Middle frontal gyrus (tissue), 1 donor: ENCODE results near the gene ARPC2.

Source experiments
- DNase-seq: peaks from one replicate; pipeline ENCODE4 v3.0.0-alpha.2; 2015; ENCODE audit warnings: low spot score; ENCODE audit errors: extremely low spot score

The ARPC2 gene

DNA sequence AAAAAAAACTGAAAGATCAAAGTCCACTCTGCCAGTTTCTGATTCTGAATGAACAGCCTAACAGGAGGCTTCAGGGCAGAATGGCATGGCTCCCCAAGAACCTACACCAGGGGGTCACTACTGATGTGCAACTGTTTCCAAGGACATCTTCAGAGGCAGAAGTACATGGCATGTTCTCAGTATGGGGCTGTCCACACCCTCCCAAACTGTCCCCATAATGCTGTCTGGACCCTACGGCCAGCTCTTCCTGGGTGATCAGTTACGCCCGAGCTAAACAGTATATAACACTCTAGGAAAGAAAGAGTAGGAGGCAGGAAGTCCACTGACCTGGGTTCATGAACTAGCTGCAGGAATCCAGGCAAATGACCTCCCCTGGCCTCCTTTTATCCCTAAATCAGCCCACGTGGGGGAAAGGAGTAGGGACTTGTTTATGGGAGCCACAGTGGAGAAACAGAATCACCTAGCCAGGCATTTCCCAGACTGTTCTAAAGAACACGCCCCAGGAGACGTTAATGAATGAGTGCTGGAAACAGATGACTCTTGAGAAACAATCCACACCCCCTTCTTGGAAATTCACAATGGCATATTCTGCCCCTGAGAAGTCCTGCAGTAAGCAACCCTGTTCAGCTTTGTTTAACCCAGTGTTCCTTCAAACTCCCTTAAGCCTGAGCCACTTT, 72.8 kb downstream of the ARPC2 start:
- DNase-seq = no peak

DNA sequence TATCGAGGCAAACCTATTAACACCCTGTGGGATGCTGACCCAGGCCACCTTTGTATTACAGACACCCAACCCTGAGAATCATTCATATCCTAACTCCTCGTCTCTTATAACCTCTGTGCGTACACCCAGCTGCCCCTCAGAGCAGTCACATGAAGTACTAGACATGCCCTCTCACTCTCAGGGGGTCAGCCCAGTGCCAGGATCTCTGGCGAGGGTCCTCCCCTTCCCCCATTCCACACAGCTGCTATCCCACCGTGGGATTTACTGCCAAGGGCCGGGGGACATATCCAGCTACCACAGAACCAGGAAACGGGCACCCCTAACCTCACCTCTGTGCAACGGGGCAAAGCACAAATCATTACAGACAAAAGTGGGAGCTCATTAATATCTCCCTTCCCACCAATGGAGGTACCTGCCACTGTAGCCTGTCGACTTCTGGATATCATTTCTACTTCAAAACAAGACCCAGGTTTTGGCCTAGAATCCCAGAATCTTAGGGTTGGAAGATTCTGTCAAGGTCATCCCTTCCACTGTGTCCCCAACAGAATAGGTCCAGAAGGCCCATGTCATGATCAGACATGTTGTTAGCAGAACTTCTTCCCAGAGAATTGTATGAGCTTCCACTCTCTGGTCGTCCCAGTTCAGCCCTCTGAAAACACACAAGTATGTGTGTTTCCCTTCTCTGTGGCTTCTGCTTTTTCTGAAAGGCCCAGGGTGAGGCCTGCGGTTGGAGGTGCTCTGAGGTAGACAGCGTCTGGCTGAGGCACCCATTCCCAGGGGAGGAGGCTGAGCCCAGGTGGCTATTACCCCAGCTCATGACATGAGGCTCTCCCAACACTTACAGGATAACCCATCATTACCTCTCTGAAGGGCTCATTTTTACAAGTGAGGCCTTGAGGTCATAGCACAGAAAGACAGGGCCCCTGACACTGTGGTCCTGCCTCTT, 73.6 kb downstream of the ARPC2 start:
- no peak for DNase-seq

DNA sequence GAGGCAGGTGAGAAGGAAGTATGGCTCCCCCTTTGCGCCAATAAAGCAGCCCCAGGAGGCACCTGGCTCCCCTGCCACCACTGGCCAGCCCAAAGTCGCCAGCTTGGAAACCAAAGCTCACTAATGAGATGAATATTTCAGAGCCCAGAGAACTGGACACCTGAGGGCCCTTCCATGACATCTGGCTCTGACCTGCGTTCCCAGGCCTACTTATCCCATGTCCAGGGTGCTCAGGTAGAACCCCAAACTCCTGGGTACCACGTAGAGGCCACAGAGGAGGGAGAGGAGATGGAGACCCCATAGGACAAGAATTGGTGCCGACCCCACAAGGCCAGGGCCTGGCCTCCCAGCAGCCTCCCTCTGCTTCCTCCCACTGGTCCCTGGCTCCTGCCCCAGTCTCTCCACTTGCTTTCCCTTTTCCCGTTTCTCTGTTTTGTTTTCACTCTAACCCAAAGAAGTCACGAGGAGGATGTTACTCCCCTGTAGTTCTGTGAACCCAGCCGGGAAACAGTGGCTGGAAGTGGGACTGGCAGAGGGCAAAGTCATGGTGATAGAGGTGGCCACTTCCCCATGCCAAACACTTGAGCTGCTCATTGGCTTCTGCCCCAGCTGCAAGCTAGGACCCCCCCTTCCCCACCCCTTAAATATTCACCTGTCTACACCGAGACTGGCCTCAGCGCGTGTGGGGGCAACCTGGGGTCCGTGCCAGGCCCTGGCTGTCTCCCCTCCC, 74.5 kb downstream of the ARPC2 start:
- DNase-seq = no peak

DNA sequence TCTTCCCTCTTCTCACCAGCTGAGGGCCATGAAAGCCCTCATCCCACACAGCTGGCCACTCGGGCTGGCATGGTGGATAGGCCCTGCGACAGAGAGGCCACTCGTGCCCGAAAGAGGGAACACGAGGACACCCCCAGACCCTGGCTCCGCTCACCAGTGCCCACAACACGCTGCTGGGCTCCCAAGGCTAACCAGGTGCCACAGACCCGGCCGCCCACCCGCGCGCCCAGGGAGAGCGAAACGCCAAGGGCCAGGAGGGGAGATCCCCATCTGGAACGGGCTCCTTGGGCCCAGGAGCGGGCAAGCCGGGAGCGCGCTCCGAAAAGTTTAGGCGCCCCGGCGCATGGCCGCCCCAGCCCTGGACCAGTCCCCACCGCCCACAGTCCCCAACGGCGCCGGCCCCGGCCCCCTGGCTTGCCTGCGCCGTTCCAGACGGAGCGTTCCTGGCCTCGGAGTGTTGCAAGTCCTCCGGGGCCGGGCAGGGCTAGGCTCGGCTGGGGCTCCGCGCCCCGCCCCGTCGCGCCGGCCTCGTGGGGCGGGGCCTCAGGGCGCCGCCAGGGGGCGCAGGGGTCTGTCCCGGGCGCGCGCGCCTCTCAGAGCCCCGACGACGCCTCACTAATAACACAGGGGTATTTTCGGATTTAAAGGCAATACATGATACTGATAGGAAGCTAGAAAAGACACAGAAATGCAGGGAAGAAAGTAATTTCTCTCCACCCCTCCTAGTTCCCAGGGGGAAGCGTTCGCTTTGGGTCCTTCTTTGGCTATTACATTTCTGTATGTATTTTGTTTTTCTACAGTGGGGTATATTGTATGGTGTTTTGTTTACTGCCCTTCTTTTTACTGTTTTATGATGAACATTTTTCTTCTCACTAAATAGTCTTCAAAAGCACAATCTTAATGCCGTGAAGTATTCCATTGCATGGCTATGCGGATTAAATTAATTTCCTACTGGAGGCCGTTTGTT, 75.3 kb downstream of the ARPC2 start, which contains the start of gene TMBIM1:
TMBIM1 (minus strand) TSS at position 456 of the 967 bp plus-strand sequence. CDS start 10,362 bp downstream, outside the sequence.
- DNase-seq = no peak

DNA sequence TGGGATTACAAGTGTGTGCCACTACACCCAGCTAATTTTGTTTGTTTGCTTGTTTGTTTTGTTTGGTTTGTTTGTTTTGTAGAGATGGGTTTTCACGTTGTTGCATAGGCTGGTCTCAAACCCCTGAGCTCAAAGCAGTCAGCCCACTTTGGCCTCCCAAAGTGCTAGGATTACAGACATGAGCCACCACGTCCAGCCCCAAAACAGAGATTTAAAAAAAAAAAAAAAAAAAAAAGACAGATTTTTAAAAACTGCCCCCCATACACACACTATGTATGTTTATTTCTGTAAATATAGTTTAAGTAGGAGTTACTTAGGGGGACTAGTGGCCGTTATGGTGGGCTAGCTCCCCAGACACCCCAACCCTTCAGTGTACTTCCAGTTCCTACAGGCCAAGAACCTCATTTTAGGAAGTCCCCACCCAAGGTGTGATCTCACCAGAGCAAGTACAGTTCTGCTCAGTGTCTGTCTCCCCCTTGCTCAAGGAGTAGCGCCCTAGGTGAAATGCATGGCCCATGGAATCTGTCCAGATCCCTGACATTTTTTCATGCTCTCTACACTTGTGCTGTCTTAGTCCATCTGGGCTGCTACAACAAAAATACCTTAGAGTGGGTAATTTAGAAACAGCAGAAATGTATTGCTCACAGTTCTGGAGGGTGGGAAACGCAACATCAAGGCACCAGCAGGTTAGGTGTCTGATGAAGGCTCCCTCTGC, 76.9 kb downstream of the ARPC2 start:
- no peak for DNase-seq

DNA sequence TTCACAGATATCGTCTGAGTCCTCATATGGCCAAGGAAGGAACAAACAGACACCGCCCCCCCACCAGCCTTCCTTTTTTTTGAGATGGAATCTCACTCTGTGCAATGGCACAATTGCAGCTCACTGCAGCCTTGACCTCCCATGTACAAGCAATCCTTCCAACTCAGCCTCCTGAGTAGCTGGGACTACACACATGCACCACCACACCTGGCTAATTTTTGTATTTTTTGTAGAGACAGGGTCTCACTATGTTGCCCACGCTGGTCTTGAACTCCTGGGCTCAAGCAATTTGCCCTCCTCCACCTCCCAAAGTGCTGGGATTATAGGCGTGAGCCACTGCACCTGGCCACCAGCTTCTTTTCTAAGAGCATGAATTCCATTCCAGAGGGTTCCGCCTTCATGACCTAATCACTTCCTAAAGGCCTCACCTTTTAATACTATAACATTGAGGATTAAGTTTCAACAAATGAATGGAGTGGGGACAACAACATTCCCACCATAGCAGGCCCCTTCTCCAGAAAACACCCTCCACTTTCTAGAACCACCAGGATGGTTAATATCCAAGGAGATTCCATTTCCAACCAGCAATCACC, 77.5 kb downstream of the ARPC2 start:
- DNase-seq = no peak

DNA sequence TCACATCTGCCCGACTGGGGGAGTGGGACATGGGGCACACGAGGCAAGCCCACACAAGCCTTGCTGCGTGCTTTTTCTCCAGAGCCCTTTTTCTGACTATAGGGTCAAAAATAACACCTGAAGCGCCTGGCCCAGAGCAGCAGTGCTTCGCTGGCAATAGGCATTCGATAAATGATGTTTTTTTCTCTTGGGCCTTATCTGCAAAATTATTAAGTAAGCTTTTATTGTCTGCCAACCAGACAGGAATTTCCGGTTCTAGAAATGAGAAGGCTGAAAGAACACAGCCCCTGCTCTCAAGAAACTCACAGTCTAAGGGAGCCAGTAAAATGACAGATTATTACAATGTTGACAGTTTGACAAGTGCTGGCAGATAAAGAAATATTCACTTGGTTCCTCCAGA, 78.0 kb downstream of the ARPC2 start:
- DNase-seq = no peak

DNA sequence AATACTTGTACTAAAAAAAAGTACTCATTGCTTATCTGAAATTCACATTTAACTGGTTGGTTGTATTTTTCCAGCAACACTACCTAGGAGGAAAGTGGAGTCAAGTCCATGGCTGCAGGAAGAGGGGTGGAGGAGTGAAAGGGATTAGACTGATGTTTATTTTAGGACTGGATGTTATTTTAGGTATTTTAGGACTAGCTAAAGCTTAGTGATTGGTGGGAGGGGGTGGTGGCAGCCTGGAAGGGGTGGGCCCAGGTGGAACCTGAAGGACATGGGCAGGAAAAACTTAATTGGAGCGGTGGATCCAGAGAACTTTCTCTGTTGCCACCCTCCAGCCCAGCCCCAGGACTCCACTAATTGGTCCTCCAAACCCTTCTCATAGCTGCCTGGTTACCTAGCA, 79.2 kb downstream of the ARPC2 start:
- no peak for DNase-seq

DNA sequence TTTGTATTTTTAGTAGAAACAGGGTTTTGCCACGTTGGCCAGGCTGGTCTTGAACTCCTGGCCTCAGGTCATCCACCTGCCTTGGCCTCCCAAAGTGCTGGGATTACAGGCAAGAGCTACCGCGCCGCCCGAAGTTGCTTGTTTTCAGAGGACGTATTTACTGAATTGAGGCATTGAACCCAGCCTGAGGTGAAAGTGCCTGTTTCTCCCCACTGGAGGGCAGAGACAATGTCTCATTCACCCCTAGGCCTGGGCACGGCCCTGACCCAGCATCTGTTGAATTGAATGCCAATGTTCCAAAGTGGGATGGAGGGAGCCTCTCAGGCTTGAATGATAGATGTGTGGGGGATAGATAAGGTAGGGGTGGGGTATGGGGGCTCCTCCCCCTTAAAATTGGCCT, 79.9 kb downstream of the ARPC2 start:
- no peak for DNase-seq

DNA sequence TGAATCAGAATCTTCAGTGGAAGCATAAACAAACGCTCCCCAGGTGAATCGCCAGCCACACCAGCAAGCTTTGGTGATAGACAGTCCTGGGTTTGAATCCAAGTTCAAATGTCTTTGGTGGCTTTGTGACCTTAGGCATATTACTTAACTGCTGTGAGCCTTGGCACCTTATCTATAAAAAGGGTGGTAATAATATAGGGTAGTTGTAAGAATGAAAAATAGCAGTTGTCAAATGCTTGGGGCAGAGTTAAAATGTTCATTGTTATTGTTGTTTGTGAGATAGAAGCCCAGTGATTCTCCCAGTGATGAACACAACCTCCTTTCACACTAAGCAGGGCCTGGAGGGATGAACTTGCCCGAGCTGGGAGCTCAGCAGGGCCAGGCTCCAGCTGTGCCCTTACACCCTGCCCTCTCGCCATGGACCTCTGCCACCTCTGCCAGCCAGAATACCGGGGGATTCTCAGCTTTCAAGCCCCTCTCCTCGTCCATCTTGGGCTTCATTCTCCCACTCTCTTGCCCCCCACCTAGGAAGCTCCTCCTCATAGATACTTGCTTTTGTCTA, 81.4 kb downstream of the ARPC2 start:
- DNase-seq = no peak

DNA sequence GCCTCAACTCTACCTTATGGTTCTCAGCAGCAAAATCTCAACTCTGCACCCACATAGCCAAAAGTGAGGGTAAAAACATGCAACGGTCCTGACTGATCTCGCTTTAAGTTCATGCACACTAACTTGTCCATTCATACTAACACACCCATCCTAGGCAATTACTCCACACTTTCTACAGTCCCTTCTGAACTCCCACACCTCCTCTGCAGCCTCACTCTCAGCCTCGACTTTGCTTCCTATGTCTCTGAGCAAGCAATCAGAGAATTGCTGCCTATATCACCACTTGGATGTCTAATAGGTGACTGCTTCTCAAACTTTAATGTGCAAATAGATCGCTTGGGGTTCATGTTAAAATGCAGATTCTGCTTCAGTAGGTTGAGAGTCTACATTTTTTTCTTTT, 83.2 kb downstream of the ARPC2 start:
- no peak for DNase-seq

DNA sequence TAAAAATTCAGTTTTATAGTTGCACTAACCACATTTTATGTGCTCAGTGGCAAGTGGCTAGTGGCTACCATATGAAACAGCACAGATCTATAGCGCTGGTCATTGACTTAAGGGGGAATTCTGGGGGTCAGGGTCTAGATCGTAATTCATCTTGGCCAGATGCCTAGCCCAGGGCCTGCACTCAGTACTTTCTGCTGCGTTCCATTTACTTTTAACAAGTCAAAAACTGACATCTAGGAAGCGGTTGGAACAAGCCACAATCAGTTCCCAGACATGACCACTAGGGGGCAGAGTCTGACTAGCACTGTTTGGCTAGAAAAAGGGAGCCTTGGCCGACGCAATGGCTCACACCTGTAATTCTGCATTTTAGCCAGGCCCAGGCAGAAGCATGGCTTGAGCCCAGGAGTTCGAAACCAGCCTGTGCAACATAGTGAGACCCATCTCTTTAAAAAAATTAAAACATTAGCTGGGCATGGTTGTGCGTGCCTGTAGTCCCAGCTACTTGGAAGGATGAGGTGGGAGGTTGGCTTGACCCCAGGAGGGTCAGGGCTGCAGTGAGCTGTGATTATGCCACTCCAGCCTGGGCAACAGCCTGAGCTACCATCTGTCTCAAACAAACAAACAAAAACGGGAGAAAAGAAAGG, 84.3 kb downstream of the ARPC2 start:
- peak; percentile 79 for DNase-seq
